Stimulated activated naive CD4-positive, alpha-beta T cell treated with Interleukin-2 at 50 U/mL for 16 hours (primary cell): Measurements from ENCODE around the gene C7orf57.
"Not testable (repeated sequence)": the region's sequence is repeated elsewhere in the genome, so short reads cannot be mapped to it uniquely, and the experiment has no call there.

ENCODE experiments used
- DNase-seq: peaks from one replicate; lab custom pipeline; 2025; lab: John Stamatoyannopoulos, UW

C7orf57 gene

DNA sequence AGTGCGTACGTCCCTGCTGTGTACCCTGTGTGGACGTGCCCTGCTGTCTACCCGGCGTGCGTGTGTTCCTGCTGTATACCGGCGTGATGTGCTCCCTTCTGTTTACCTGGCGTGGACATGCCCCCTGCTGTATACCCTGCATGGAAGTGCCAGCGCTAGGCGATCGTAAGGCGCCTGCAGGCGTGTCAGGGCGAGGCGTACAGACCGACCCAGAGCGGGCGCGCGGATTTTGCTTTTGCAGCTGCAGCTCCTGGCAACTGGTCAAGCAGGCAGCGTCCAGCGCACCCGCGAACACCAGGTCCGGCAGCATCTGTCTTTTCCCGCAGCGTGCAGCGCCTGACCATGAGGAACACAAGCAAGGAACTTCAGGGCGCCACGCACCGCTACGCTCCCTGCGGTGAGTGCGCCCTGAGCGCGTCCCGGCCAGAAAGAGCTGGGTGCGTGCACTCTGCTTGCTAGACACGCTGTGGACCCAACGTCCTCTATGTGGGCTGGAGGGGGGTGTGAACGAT lies 680 bp downstream of the C7orf57 start:
- DNase-seq, result no peak

- no peak for DNase-seq
These were observed 3.6 kb downstream of the C7orf57 start for GRCh38 chr7:48038815-48039506.

- no peak for DNase-seq
These were observed 5.8 kb downstream of the C7orf57 start for GRCh38 chr7:48040944-48041652.

DNA sequence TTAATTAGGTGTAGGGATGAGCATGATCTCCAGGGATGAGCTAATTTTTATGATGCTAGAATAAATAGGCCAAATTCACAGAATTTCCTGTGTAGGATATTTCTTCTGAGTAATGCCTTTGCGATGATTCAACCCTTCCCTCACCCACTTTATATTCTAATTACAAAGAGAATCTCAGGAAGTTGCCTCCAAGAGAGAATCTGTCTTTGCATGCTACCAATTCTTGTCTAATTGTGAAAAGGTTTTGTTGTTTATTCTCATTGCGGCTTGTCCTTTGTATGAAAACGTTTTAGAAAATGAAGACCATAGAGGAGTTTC lies 6.3 kb downstream of the C7orf57 start:
- DNase-seq, result no peak

DNA sequence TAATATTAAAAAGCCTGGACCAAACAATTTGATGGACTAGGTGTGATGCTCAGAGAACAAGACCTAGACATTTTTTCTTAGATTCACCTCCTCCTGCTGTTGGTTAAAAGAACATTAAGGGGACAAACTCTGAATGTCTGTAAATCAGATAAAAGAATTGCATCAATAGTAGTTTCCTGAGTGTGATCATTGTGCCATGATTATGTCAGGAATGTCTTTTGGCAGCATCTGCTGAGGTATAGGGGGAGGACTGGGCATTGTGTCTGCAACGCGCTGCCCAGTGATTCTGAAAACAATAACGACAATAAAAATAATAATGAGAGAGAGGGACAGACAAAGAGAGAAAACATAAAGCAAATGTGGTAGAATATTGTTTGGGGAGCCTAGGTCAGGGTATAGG lies 6.9 kb downstream of the C7orf57 start:
- no peak for DNase-seq

DNA sequence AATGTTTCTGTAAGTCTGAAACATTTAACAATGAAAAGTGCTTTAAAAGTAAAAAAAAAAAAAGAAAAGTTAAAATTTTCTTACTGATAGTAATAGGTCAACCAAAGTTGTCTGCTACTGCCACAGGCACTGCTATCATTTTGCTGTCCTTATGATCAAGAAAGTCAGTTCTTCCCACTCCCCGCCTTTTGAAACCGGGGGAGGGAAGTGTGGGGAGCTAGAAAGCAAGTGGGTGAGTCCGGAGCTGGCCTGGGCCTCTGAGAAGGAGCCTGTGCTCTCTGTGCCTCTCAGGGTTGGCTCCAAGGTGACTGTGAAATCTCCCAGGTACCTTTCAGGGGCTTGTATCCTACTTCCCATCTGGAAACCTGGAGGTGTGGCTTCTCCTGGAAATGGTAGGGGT lies 7.3 kb downstream of the C7orf57 start:
- DNase-seq, result no peak

DNA sequence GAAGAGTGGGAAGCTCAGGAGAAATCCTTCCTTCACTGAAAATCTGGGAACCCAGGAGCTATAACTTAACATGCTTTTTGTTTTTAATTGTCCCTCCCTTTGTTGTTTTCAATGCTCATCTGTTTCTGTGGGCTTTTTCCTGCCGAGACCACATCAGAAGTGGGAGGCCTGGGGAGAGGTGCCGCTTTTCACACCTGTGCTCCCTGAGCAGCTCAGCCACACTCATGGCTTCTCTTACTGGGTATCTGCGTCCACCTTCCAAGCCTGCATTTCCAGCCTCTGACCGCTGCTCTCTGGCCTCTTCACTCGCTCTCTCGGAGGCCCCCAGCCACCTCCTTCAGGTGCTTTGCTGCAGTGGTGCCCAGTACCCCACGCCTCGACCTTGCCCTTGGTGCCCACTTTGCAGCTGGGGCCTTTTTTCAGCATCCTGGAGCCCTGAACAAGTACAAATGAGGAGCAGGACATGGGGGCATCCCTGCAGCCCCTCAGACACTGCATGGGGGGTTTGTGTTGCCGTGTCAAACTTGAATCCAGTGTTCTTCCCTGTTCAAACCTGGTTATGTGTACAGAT lies 9.9 kb downstream of the C7orf57 start:
- no peak for DNase-seq

- no peak for DNase-seq
These were observed 11.1 kb downstream of the C7orf57 start for GRCh38 chr7:48046458-48046857.

DNA sequence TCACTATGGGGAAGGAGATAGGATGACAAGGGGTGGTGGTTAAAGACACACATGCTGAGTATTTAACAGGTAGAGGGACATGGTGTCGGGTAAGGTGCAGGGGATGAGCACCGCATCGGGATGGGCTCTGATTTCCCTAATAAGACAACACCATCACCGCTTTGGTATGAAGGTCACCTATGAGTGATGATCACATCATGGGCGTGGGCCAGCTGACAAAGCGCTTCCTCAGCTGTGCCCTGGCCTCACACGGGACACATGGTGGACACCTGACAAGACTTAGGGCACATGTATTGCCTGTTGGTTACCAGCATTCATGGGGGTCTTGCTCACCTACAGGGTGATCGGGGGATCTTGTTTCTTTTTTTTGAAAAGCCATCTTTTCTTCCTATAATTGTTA lies 12.8 kb downstream of the C7orf57 start:
- no peak for DNase-seq

GRCh38 chr7:48049850-48050249 lies 14.5 kb downstream of the C7orf57 start:
- DNase-seq, result no peak

DNA sequence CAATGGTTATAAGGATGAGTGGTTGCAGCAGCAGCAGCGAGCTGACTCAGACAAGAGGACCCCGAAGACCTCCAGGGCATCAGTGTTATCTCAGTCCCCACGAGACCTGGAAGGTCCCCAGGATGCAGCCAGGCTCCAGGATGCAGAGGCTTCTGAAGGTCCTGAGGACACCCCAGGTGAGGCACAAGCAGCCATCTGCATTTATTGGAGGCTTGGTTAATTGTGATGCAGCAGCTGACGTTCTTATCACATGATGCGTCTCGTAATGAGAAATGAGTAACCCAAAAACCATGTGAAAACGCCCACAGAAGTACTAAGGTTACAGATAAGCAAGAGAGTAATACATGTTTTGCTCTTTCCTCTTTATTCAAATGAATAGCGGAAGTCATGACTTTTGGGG lies 17.4 kb downstream of the C7orf57 start:
- no peak for DNase-seq

DNA sequence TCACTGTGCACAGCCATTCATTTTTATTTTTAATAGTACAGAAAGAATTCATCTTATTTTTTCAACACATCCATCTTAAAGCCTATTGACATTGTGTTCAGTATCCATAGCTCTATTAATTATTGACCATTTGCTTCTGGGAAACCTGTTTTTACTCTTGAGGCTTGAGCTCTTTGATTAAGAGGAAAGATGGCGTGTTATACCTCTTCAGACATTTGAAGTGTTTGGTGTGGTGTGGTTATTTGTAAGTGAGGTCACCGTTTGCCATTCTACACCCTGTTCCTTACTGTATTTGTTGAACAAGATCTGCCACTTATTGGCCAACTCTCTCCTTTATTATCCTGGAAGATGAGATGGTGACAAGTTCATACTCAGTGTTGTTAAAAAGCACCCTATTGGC lies 18.4 kb downstream of the C7orf57 start:
- DNase-seq, result no peak

DNA sequence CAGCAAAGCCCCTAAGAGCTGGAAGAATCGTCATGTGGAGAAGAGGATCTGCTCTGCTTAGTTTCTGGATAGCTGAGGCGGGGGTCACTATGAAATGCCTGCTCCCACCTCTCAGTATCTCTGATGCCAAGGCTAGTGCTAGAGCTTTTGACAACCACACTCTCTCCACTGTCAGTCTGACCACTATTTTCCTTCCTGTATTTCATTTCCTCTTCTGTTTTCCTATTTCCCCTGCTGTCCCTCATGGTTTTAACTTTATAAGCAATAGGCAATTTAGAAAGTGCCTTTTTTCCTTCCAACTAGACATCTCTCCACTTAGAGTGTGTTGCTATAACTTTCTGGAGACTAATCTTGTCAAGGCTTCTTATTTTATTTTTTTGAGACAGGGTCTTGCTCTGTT lies 23.6 kb downstream of the C7orf57 start:
- no peak for DNase-seq

DNA sequence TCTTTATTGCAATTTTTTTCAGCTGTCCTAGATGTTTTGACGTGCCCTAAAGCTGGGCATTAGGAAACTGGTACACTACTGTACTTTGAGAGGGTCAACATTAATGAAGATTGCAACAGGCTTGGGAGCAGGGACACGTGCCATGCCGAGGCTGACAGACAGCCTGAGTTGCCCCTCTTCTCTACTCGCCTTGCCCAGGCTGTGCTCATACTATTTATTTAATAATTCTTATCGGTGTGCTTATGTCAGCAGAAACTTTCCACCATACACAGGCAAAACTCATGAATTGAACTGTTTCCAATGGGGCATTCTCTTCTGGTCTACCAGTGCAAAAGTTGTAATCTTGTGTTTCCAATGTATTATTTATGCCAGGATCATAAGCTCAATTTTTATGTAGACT lies 24.4 kb downstream of the C7orf57 start:
- no peak for DNase-seq

DNA sequence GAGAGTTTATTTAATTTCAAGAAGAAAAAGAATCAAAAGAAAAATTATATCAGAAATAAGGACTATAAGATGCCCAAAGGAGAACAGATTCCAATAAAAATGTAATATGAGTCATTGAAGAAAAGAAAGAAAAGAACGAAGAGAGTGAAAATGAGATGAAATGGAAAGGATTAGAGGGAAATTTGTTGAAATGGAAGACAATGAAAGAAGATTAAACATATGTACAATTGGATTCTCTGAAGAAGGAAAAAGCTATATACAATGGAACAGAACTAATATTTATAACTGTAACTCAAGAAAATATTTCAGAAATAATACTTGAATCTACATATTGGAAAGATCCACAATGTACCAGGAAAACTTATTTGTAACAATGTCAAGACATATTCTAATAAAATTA lies 28.6 kb downstream of the C7orf57 start:
- no peak for DNase-seq

DNA sequence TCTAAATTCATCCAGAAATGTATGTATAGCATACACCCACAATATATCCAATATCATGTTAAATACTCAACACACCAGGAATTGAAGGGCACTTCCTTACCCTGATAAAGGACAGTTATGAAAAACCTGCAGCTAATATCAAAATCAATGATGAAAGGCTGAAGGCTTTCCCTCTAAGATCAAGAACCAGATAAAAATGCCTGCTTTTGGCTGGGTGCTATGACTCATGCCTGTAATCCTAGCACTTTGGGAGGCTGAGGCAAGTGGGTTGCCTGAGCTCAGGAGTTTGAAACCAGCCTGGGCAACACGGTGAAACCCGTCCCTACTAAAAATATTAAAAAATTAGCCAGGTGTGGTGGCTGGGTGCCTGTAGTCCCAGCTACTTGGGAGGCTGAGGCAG lies 32.1 kb downstream of the C7orf57 start:
- no peak for DNase-seq

GRCh38 chr7:48074204-48074654 lies 38.9 kb downstream of the C7orf57 start:
- DNase-seq, result no peak

- no peak for DNase-seq
These were observed 42.1 kb downstream of the C7orf57 start for GRCh38 chr7:48077423-48077822.

DNA sequence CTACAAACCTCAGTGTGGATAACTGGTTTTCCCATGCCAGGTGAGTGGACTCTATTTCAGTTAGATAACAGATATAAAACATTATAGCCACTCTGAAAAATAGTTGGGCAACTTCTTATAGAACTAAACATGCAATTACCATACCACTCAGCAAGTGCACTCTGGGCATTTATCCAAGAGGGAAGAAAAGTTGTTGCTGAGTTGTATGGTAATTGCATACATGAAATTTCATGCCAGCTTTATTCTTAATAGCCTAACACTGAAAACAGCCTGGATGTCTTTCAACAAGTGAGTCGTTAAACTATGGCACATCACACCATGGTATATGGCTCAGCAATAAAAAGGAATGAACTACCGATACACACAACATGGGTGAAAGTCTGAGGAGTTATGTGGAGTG lies 43.1 kb downstream of the C7orf57 start:
- DNase-seq, result no peak

- DNase-seq, result not testable (repeated sequence)
These were observed 47.0 kb downstream of the C7orf57 start for GRCh38 chr7:48082378-48082777.

- DNase-seq, result no peak
These were observed 47.9 kb downstream of the C7orf57 start for GRCh38 chr7:48083114-48083830.

- DNase-seq, result peak; percentile 76
These were observed 49.5 kb downstream of the C7orf57 start for GRCh38 chr7:48084727-48085432.
